Uterus (tissue), 4 donors: ENCODE data around the gene ASCL5. TPM values are rescaled to one million over a fixed set of nuclear protein-coding genes. Genes with fewer than 3 reads are reported as not detected.

Experiments used
- DNase-seq, 2 donors: peaks; one replicate each; pipeline ENCODE4 v3.0.0-alpha.2; 2019 to 2020
- H3K27ac ChIP-seq, 2 donors: fragments of 200-600 bp; sonication (generic); 1 replicate in 1 of 2; 2 replicates in 1 of 2; pipeline ENCODE4 v1.5.1; 2016 to 2018
- H3K27me3 ChIP-seq, 2 donors: fragments of 200-600 bp; sonication (generic); one replicate each; pipeline ENCODE4 v1.5.1; 2018 to 2019; ENCODE audit warnings: control low read depth in 1 of 2
- H3K36me3 ChIP-seq, 2 donors: fragments of 200-600 bp; sonication (generic); one replicate each; pipeline ENCODE4 v1.5.1; 2019; ENCODE audit warnings: control low read depth in 1 of 2
- H3K4me1 ChIP-seq, 2 donors: fragments of 200-600 bp; sonication (generic); one replicate each; pipeline ENCODE4 v1.5.1; 2018 to 2019; ENCODE audit warnings: control low read depth in 1 of 2
- H3K4me3 ChIP-seq, 2 donors: fragments of 200-600 bp; sonication (generic); 1 replicate in 1 of 2; 2 replicates in 1 of 2; pipeline ENCODE4 v1.5.1; 2018 to 2019; ENCODE audit warnings: mild to moderate bottlenecking in 1 of 2
- H3K9me3 ChIP-seq, 2 donors: fragments of 200-600 bp; sonication (generic); one replicate each; pipeline ENCODE4 v1.5.1; 2019; ENCODE audit warnings: control low read depth in 1 of 2
- CTCF ChIP-seq, 4 experiments: fragments of 200-600 bp in 2 of 4; fragments of 450-650 bp in 2 of 4; sonication (generic) in 2 of 4; IDR thresholded peaks; one replicate each; pipeline ENCODE4 v1.5.1; 2016 to 2019; ENCODE audit warnings: antibody characterized with exemption in 4 of 4, mild to moderate bottlenecking in 2 of 4, moderate library complexity in 1 of 4
- POLR2A ChIP-seq, 2 donors: fragments of 450-650 bp; IDR thresholded peaks; one replicate each; pipeline ENCODE4 v1.6.1; 2016; ENCODE audit warnings: antibody characterized with exemption in 2 of 2, mild to moderate bottlenecking in 1 of 2, moderate library complexity in 1 of 2
- intact Hi-C: fragments of 100-400 bp; cut with DNase I; formaldehyde crosslinking; loops from one replicate; pipeline ENCODE4 v1.15.1; 2023; ENCODE audit warnings: low total_unique reads
- total RNA-seq, 4 donors: library from RNA; depleted of rRNA in 3 of 4; stranded (reverse); fragments of >200 nt in 3 of 4; gene quantifications; one replicate each; pipeline versions ENCODE4 v1.1.0 to v1.2.4, GENCODE V29; 2014 to 2023
- donor health status: DM: yes; HTN: yes; CAD: no.

ASCL5 gene
- total RNA-seq, 4 donors from 2014 or later = not detected

- peak; percentile 84 to 87 for DNase-seq
- no peaks in the 10 kb centered on the region for H3K36me3 ChIP-seq
- intact Hi-C loops = loop anchor here (5.0 kb wide), 1 partner anchor 142 kb away; no protein-coding TSS in a partner anchor
- H3K9me3 ChIP-seq = no peaks in the 10 kb centered on the region
- H3K27ac ChIP-seq = no peak overlapping the region
- no peaks in the 10 kb centered on the region for H3K4me1 ChIP-seq
- TF ChIP-seq POLR2A (IDR thresholded peaks at IDR 0.05) = peak in 1 of 2 donors; percentile 65
- TF ChIP-seq CTCF (IDR thresholded peaks at IDR 0.05) = peak; percentile 72 to 91 (median 84)
- H3K27me3 ChIP-seq = no peaks in the 10 kb centered on the region
- H3K4me3 ChIP-seq = peak overlapping the region; percentile 27 to 57
These were observed 12.5 kb downstream of the ASCL5 start for GRCh38 chr1:201114245-201115131.

GRCh38 chr1:201113451-201114244, 13.3 kb downstream of the ASCL5 start:
- intact Hi-C loops = loop anchor here (5.0 kb wide), 1 partner anchor 141 kb away; no protein-coding TSS in a partner anchor
- Histone ChIP-seq H3K9me3 (no peaks in the 10 kb centered on the region), H3K27ac (no peak overlapping the region), H3K27me3 (no peaks in the 10 kb centered on the region), H3K4me3 (no peak overlapping the region), H3K36me3 (no peaks in the 10 kb centered on the region), H3K4me1 (no peaks in the 10 kb centered on the region)
- DNase-seq = no peak
- TF ChIP-seq POLR2A (IDR thresholded peaks at IDR 0.05) (no peak), CTCF (IDR thresholded peaks at IDR 0.05) (no peak)

- no peaks in the 10 kb centered on the region for H3K36me3 ChIP-seq
- H3K9me3 ChIP-seq = no peaks in the 10 kb centered on the region
- H3K27me3 ChIP-seq = no peaks in the 10 kb centered on the region
- no peak overlapping the region for H3K4me3 ChIP-seq
- intact Hi-C loops = loop anchor here (5.0 kb wide), 1 partner anchor 141 kb away; no protein-coding TSS in a partner anchor
- TF ChIP-seq CTCF (IDR thresholded peaks at IDR 0.05) = no peak
- TF ChIP-seq POLR2A (IDR thresholded peaks at IDR 0.05) = no peak
- DNase-seq = no peak
- no peaks in the 10 kb centered on the region for H3K4me1 ChIP-seq
- H3K27ac ChIP-seq = no peak overlapping the region
These were observed 14.1 kb downstream of the ASCL5 start for GRCh38 chr1:201112926-201113325.

- Histone ChIP-seq H3K27ac (no peak within 1 kb of the TSS), H3K27me3 (no peaks in the 10 kb centered on the region), H3K36me3 (no peaks in the 10 kb centered on the region), H3K4me1 (no peaks in the 10 kb centered on the region), H3K9me3 (no peaks in the 10 kb centered on the region), H3K4me3 (no peak within 1 kb of the TSS)
- intact Hi-C loops = loop anchor here (5.0 kb wide), 1 partner anchor 140 kb away; no protein-coding TSS in a partner anchor
- TF ChIP-seq POLR2A (IDR thresholded peaks at IDR 0.05) (no peak), CTCF (IDR thresholded peaks at IDR 0.05) (no peak)
- no peak for DNase-seq
These were observed 14.7 kb downstream of the ASCL5 start, which contains the start of gene CACNA1S for GRCh38 chr1:201112173-201112731. Gene CACNA1S, minus strand, starts transcription at chr1:201112426. Its CDS starts 87 bp downstream, at chr1:201112339.
